HG03139 (cell line): ENCODE data around the gene CTNNA3.

ENCODE experiments used
- ATAC-seq: cut with Tn5 transposase; IDR thresholded peaks from one replicate; pipeline ENCODE4 v1.9.1; 2021; ENCODE audit not compliant: unreplicated experiment

The CTNNA3 gene

DNA sequence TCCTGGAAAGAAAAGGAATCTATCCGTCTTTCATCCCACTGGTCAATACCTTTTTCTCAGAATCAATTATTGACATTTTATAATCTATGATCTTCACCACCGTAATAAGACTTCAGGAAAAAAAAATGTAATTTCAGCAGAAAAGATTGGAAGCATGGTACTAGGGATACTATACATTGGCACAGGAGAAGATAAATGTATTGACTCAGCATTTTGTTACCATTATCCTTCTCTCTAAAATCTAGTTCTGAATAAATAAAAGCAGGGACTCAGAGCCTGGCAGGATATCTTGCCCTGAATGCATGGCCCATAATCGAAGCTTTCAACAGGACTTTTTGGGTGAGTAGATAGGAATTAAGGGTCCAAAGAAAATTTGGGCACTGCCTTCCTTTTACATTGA, 649.5 kb downstream of the CTNNA3 start:
- ATAC-seq = no peak

DNA sequence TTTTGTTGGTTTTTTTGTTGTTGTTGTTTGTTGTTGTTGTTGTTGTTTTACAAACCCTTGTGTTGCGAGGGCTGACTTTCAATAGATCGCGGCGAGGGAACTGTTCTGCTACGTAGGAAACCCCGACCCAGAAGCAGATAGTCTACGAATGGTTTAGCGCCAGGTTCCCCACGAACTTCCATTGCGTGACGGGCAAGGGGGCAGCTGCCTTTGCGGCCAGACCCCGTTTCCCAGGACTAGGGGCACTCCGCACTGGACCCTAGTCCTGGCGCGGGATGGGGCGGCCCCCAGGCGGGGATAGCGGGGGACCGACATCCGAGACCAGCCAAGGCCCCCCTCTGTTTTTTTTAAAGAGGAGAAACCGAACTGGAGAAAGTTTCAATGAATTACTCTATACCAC, 650.6 kb downstream of the CTNNA3 start:
- no peak for ATAC-seq

DNA sequence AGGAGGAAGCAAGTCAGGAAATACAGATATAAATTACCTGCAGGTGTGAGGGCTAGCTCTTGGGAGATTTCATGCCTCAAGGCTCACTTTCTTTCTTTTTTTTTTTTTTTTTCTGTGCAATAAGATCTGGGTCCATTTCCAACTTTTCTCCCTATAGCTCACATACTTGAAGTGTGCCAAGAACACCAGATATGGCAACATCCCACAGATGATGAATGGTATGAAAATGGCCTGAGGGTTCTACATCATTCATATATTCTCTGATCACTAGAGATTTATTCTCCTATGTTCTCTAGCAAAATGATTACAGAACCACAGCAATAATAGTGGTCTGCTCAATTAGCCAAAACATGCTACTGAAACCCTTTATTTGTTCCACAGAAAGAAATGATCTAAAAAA, 653.0 kb downstream of the CTNNA3 start:
- ATAC-seq = no peak

DNA sequence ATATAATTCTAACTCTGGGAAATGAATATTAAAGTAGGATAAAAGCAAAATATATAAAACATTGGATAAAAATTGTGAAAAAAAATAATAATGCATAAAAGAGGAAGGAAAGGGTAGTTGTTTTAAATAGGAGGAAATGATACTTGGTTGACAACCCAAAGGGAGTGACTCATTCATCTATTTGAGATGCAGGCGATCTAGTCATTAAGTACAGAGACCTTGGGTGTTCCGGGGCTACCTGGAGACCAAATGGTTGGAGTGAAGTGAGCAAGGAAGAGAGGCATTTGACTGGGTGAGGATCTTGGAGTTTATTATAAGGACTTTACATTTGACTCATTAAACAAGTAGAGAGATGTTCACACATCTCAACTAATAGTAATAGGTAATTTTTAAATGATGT, 659.2 kb downstream of the CTNNA3 start:
- ATAC-seq = no peak

DNA sequence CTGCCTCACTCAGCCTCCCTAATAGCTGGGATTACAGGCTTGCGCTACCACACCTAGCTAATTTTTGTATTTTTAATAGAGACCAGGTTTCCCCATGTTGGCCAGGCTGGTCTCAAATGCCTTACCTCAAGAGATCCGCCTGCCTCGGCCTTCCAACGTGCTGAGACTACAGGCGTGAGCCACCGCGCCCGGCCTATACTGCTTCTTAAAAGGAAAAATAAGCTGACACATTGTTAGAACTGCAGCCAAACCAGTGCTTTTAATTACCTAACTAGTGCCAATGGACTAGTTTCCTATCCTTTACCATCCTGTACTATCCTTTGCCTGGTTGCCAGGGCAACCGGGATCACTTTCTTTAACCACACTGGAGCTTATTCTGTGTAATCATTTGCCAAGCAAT, 662.1 kb downstream of the CTNNA3 start:
- no peak for ATAC-seq

DNA sequence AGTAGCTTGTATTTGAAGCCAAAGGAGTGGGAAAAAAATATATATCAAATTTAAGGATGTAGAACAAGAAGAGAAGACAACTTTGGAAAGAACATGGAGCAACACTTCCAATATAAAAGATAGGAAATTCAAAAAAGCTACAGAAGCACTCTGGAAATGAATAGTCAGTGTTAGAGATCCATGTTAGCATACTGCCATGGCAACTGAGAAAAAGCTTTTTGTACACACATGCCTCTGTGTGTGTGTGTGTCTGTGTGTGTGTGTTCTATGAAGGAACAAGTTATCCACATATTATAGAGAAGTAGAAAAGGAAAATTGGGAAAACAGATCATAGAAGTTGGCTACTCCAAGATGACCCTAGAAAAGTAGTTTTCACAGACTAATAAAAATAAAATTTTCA, 673.9 kb downstream of the CTNNA3 start:
- ATAC-seq = no peak

DNA sequence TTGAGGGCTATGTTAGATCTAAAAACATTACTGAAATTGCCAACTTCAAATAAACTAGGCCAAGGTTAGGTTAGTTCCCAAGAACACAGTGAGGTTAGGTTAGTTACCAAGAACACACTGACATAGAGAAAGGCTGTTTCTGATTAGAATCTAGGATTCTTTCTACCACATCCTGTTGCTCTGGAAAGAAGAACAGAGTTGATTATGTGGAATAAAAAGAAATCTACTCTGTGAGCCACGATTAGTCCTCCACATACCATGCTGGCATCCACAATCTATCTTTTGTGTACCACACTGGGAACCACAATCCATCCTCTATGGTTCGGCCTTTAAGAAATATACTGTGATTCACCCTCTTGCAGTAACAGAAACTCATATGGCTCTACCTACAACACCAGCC, 678.8 kb downstream of the CTNNA3 start:
- no peak for ATAC-seq

DNA sequence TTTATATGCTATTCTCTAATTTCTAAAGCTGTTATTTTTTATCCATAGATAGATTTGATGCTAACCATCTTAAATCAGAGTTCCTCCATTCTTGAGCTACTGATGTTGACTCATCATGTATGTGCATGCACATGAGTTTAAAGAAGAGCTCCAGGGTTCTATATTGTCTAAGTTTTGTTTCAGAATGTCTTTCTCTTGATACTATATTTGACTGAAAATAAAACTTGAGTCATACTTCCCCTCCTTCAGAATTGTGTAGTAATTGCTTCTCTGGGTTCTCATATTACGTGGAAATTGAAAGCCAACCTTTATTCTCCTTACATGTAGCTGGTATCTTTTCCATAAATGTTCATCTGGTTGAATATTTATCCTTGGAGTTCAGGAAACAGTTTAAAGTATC, 680.8 kb downstream of the CTNNA3 start:
- ATAC-seq = no peak

DNA sequence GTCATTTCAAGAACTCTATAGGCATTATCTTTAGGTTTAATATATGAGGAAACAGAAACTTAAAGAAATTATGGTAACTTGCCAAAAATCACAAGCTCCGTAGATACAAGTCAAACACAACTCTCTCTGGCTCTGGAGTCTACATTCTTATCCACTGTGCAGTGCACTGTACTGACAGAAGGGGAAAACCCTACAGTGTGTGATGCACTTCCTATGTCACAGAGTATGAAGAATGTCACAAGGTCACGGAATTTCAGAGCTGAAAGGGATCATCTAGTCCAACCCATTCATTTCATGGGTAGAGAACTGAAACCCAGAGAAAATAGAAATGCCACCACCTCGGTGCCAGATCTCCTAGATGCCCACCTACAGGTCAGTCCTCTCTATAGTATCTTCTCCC, 684.0 kb downstream of the CTNNA3 start:
- no peak for ATAC-seq

DNA sequence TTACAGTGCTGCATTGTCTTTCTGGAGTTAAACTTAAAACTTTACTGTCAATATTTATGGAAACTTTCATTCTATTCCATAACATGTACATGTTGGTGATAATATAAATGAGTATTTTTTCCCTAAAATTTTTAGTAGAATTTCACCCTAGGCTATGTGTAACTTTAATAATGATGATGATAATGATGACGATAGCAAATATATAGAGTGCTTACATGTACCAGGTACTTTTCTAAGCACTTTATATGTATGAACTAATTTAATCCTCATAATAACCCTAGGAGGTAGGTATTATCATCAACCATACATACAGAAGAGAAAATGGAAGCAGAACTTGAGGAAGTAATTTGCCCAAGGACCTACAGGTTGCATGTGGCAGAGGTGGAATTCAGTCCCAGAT, 684.5 kb downstream of the CTNNA3 start:
- ATAC-seq = no peak

DNA sequence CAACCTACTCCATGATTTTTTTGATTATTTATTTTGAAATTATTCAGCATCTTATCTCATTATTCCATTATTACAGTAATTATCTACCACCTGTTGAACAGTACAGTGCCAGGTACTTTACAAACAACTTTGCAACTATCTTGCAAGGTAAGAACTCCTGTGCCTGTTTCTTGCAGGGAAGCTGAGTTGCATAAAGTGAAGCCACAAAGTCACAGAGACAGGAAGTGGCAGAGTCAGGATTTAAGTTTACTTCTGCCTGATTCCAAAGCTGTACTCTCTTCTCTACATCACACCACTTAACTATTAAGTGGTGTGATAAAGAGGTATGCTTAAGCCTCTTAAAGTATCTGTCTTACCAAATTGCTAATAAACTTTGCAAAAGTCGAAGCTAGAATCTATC, 690.0 kb downstream of the CTNNA3 start:
- no peak for ATAC-seq

DNA sequence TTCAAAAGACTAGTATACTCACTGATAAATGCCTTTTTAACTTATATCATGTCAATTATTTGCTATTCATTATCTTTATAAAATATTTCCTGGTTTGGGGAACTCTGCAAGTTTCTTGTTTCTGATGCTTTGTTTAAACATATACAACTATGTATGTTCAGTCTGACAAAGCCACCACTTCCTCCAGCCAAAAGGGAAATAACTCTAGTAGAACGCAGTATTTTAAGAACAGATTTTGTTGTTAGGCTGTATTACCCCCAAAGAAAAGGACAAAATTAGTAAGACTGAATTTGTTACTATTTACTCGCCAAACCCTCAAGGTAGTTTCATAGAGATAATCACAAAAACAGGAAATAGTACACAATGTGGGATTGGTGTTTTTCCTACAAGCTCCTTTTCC, 691.3 kb downstream of the CTNNA3 start:
- no peak for ATAC-seq

DNA sequence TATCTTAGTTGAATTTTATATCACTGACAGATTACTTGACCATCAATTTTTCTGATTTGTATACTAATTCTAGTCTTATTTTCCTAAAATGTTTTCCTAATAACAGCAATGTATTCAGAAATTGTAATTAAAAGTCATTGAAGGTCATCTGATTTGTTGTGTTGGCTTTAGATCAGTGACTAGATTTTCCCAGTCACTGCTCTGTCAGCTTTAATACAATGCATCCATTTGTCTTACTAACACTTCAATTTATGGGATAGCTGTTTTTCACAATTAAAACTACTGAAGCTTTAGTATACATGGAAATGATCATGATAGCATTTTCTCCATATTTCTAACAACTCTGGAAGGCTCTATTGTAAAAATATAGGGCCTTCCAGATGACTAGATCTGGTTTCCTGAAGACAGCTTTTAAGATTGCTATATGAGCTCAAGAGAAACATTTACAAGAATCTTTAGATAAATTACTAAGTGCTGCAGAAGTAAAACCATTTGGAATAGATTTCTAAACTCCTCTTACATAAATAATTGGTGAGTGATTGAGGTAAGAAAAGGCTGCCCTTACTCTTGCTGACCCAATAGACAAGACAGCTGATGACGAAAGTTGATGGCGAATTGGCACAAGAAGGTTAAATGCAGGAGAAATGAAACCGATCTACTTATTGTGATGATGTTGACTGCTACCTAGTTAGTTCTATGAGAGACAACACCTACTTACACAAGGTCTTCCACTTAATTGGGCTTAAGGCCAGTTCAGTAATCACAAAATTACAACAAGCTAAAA, 696.0 kb downstream of the CTNNA3 start:
- ATAC-seq = no peak

DNA sequence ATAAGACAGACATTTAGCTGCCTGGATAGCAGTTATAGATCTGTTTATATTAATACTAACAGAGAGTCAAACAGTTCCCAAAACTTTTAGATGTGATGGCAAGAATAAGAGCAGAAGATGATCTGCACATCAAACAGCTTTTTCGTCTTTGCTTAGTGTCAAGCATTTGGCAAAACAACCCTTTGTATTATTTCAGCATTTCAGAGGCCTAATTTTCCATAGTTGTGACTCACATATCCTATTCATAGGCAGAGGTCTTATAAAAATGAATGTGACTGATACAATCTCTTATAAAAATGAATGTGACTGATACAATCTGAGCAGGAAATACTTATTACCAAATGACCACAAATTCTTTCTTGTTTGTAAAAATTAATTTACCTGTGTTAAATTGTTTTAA, 699.0 kb downstream of the CTNNA3 start:
- no peak for ATAC-seq

DNA sequence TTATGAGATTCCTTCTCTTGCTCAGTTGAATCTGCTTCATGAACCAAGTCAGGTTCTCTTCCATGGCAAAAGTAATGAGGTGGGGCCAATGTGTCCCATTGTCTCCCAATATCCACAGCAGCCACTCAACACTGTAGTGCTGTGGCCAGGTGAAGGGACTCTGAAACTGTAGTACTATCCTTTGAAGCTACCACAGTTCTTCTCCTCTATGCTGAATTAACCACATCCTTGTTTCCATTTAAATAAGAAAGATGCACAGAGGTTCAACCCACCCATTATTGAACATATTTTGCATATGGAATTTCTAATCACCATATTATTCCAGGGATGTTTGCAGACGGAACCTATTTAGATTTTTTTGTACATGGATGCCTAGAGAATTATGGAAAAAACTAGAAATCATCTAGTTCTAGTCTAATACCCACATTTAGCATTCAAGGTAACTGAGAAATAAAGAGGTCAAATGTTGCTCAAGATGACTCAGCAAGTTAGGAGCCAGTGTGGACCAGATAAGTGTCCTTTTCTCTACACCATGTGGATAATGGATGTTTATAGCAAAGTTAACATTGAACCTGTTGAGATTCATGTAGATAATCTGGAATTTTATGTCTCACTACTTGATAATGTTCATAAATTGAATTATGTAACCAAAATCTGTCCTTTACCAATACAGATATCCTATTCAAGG, 705.7 kb downstream of the CTNNA3 start:
- ATAC-seq = no peak

DNA sequence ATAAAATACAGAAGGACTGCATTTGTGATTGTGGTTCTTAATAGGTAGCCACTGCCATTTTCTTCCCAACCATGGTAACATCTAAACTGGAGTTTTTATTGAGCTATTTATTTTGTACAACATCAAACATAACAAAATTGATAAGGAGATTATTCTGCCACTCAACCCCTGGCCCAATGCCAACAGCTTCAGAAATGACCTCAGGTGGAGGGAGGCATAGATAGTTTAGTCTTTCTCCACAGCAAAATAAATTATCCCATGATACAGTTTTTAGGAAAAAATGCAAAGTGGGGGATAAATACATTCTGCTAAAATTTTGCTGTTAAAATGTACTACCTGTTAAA, 712.5 kb downstream of the CTNNA3 start:
- ATAC-seq = no peak

DNA sequence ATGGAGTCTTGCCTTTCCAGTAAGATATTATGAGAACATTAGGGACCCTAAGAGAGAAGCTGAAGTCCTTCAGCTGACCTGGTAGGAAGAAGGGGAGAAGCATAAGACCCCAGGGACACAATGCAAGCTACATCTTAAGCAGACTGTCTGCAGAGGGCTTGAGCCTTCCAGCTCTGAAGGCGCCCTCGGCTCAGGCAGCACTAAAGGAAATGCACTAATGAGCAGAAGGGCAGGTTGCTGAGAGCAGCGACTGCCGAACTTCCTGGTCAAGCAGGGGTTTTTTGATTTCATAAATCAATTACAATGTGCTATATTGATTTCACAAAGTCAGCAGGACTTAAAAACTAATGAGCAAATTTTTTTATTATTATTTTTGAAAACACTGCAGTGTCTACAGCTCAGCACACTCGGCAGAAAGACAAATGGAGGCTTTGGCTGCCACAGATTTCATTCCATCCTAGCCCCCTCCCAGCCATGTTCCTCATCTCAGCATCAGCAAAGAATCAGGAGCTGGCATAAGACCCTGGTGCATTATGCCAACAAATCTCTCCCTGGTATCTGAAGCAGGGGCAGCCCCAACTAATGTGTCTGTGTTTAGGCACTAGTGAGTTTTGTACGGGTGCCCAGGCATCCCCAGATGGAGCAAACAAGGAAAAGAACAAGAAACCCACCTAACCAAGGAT, 713.1 kb downstream of the CTNNA3 start:
- ATAC-seq = no peak

DNA sequence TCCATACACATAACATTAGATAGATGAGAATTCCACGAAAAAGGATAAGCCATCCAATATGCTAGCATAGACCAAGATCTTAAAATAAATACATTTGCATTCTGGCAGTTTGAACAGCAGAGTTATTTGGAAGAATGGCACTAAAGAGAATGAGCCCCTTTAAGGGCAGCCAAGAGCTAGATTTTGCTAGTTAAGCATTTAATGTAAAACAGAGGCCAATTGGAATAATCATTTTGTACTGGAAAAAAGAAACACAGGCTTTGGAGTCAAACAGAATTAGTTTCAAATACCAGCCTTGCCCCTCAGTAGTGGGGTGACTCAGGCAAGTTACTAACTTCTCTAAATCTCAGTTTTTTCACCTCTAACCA, 714.0 kb downstream of the CTNNA3 start:
- ATAC-seq = no peak

DNA sequence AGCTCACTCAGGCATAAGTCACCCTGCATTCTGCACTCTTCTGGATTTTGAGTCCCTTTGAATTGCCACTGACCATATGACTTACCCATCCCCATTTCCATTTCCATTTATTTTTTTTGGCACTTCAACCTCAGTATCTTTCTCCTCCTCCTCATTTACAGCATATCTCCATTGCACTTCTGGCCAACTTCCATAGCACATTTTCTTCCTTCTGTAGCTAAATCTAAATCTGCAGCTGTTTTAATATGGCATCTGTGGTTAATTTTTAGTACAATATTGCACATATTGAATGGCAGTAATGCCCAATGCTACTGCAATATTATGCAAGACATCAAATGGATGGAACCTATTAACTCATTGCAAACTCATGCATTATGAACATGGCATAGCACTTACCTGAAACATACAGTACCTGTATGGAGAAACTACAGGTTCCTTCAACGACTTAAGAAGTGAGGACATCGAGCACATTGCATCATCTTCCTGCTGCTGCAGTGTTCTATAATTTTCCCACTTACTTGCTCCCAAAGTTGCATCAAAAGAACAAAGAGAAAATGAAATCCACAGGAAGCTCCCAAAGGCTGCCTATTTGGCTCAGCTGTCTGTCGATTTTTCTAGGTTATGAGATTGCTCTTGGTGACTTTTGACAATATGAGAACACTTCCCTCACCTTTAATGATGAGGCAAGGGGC, 714.5 kb downstream of the CTNNA3 start:
- ATAC-seq = no peak

DNA sequence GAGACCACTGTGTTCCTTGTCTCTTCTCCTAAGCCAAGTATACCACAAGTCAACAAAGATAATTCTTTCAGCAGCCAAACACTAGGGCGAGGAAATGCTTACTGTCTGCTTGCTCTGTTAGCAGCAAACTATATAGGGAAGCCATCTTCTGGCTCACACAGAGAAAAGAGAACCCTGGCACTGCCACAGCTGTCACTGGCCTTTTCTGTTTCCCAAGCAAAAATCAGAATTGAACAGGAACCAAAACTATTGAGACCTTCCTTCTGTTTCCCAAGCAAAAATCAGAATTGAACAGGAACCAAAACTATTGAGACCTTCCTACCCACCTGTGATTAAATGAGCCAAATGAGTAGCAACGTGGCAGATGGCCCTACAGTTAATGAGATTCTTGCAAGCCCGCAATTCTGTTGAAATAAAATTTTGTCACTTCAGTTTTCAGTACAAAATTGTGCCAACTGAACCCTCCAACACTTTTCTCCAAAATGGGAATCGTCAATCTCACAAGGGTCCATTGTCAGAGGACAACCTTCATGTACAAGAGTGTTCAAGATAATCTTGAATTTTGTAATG, 715.7 kb downstream of the CTNNA3 start:
- ATAC-seq = no peak

DNA sequence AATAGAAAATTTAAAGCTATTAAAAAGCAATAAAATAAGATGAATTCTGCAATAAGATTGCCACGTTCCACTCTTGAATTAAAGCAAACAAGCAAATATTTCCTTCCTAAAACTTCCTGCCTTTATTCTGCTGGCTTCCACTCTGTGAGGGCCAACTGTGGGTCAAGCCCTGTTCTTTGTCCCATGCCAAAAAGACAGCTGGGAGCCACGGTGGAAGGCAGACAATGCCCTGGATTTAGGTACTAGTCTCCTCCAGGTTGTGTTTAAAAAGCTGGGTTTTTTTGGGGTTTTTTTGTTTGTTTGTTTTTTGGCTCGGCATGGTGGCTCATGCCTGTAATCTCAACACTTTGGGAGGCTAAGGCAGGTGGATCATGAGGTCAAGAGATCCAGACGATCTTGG, 731.0 kb downstream of the CTNNA3 start:
- no peak for ATAC-seq

DNA sequence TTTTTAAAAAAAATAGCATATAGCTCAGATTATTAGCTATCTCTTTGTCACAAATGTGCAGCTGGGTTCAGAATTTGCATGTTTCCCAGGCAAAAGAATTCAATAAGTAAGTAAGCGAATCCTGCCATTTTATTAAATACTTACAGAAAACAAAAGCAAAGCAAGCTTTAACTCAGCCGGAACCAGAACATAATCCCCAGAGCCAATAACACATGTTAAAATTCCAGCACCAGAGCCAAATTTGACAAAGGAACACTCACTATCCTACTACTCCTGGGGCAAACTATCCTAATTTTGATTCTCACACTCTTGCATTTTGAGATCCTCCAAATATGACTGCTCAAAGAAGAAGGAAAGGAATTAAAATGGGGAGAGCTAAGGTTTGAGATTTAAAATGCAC, 737.5 kb downstream of the CTNNA3 start:
- no peak for ATAC-seq
